Measurements from ENCODE around the gene NRN1L.

The NRN1L gene

DNA sequence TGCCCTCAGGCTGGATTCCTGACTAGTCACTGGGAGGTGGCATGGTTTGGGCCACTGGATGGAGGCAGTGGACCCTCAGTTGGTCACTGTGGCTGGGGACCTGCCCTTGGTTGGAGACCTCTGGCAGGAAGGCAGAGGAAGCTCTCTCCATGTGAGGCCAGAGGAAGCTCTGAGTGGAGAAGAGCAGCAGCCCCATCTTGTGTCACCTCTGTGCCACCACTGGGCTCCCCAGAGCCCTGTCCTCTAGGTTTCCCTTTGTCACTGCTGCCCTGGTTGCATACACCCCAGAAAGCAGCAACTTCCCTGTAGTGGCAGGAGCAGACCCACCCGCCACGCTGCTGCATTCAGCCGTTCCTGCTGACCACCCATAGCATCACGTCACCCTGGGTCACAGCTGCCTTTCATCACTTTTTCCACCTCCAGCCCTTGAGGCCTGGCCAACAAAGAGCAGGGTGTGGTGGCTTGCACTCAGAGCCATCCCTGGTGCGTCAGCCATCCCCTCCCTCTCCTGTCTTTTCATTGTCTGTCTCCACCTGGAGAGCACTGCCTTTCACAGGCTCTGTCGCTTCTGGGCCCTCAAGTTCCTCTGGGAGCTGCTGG, 35.0 kb downstream of the NRN1L start:
- DNase-seq: no peak

- no peak for DNase-seq
Measured at GRCh38 chr16:67922221-67922620, 37.5 kb downstream of the NRN1L start.

DNA sequence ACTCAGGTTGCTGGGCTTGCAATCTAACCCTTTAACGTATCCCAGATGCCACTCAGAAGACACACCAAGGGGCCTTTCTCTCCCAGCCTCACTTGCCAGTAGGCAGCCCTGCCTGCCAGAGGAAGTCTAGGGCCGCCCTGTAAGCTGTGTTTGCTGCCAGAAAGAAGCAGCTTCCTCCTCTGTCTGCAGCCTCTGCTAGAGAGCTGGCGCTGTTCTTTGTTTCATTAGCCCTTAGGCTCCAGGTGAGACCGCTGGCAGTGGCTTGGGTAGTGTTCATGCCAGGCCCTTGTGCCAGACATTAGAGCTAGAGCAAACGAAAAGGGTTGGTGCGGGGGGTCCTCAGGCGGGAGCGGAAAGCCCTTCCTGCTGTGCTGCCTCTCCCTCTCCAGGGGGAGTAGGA, 38.1 kb downstream of the NRN1L start:
- no peak for DNase-seq

GRCh38 chr16:67923414-67924116, 38.9 kb downstream of the NRN1L start:
- DNase-seq: no peak

DNA sequence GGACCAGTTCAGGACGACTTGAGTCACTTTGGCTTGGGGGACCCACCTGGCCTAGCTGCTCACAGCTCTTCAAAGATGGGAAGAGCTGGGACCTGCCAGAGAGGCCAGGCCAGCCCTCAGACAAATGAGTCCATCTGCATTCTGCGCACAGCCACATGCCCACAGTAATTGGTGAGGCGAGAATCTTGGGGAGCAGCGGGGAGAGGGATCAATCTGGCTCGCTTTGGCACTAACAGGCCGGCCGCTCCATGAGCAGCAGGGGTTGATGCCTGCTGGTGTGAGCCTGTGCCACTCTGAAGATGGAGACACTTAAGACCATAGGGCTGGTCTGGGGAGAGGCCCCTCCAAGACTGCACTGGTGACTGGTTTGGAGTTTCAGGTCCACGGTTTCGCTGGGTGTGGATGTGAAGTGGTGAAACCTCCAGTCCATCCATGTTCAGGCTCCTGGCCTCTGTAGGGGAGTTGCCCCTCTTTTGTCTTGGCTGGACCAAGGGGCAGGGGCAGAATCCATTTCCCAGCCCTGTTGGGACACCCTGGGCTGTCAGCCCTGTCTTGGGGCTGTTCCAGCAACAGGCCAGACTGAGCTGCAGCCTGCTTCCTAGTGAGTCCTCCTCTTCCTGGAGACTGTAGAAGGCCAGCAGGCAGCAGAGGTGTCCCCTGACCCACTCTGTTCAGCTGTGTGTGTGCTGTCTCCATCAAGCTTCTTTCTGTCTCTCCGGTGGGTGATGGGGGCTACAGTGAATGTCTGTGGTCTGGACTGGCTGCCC, 39.6 kb downstream of the NRN1L start:
- no peak for DNase-seq

DNA sequence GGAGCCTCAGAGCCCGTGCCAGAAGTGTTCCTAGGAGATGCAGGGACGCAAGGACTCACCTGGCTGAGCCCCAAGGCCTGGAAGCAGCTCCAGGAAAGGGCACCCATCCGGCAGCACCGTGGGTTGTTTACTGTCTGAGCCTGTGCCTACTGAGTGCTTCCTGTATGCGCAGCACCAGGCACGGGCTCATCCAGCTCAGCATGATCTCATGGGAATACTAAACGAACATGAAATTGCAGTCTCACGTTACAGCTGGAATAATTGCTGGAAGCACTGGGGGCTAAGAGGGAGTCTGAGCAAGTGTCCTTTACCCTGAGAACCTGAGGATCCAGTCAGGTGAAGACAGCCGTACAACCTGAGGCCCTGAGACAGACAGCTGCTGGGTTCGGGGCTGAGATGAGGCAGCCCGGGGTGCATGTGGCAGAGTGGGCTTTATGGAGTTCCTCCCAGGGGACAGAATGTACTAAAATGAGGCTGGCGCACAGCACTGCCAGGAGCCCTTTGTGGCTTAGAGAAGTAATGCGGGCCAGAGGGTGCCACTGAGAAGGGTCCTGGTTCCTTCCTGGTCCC, 41.6 kb downstream of the NRN1L start:
- DNase-seq: no peak

DNA sequence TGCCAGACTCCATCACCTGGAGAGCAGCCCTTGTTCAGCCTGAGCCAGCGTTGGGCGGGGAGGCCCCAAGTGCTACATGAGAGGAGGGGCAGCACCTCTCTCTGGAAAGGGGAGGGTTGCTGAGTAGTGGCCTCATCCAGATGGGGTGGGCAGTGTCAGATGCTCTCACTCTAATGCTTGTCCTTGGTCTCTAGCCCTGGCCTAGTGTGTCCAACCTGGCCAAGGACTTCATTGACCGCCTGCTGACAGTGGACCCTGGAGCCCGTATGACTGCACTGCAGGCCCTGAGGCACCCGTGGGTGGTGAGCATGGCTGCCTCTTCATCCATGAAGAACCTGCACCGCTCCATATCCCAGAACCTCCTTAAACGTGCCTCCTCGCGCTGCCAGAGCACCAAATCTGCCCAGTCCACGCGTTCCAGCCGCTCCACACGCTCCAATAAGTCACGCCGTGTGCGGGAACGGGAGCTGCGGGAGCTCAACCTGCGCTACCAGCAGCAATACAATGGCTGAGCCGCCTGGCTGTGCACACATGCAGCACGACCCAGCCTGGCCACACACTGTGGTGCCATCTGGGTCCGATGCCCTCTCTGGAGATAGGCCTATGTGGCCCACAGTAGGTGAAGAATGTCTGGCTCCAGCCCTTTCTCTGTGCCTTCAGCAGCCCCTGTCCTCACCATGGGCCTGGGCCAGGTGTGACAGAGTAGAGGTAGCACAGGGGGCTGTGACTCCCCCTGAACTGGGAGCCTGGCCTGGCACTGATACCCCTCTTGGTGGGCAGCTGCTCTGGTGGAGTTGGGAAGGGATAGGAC, 42.7 kb downstream of the NRN1L start:
- DNase-seq: no peak

DNA sequence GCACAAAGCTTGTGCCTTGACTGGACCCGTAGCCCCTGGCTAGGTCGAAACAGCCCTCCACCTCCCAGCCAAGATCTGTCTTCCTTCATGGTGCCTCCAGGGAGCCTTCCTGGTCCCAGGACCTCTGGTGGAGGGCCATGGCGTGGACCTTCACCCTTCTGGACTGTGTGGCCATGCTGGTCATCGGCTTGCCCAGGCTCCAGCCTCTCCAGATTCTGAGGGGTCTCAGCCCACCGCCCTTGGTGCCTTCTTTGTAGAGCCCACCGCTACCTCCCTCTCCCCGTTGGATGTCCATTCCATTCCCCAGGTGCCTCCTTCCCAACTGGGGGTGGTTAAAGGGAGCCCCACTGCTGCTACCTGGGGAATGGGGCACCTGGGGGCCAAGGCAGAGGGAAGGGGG, 43.5 kb downstream of the NRN1L start:
- DNase-seq: no peak

DNA sequence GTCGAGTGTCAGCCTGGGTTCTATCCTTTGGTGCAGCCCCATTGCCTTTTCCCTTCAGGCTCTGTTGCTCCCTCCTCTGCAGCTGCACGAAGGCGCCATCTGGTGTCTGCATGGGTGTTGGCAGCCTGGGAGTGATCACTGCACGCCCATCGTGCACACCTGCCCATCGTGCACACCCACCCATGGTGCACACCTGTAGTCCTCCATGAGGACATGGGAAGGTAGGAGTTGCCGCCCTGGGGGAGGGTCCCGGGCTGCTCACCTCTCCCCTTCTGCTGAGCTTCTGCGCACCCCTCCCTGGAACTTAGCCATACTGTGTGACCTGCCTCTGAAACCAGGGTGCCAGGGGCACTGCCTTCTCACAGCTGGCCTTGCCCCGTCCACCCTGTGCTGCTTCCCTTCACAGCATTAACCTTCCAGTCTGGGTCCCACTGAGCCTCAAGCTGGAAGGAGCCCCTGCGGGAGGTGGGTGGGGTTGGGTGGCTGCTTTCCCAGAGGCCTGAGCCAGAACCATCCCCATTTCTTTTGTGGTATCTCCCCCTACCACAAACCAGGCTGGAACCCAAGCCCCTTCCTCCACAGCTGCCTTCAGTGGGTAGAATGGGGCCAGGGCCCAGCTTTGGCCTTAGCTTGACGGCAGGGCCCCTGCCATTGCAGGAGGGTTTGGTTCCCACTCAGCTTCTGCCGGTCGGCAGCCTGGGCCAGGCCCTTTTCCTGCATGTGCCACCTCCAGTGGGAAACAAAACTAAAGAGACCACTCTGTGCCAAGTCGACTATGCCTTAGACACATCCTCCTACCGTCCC, 44.1 kb downstream of the NRN1L start:
- DNase-seq: peak; percentile 77

- no peak for DNase-seq
Measured at GRCh38 chr16:67930191-67930590, 45.5 kb downstream of the NRN1L start.

- no peak for DNase-seq
Measured at GRCh38 chr16:67930678-67931211, 46.1 kb downstream of the NRN1L start.

GRCh38 chr16:67931712-67932461, 47.2 kb downstream of the NRN1L start, which contains the start of gene CTRL:
Gene CTRL, minus strand, starts transcription at chr16:67931862. Its CDS starts 10 bp downstream, at chr16:67931852.
- no peak for DNase-seq

GRCh38 chr16:67932462-67932840, 47.8 kb downstream of the NRN1L start:
- DNase-seq: no peak

- no peak for DNase-seq
Measured at GRCh38 chr16:67933805-67934204, 49.1 kb downstream of the NRN1L start.

DNA sequence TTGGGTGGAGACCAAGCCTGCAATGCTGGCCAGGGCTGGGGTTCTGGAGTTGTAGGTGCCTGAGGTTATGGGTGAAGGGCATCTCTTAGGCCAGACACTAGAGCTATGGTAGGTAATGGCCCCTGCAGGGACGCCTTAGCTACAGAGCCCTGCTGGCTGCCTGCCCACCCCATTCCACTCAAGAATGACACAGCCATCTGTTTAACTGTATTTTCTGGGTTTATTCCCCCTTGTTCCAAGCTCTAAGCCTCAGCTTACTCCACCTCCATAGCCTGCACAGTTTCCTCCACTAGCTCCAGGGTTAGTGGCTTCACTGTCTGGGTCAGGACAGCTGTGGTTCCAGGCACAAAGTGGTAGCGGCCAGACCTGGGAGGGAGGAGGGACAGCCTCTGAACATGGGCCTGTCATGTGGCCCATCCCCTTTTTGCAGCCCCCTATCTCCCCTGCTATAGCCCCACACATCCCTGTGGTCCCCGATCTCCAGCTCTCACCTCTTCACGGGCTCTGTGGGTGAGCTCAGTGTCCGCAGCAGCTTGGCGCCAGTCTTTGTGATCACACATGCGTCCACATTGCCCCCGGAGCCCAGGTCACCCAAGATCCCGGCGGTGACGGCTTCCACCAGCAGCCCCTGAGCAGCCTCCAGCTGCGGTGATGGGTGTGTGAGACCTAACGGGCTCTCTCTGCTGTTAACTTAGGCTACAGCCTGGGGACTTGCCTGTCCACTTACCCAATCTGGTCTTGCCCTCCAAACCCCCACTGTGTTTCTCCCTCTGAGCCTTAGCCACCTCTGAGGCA, 49.8 kb downstream of the NRN1L start:
- no peak for DNase-seq

- no peak for DNase-seq
Measured at GRCh38 chr16:67935101-67935401, 50.4 kb downstream of the NRN1L start.

DNA sequence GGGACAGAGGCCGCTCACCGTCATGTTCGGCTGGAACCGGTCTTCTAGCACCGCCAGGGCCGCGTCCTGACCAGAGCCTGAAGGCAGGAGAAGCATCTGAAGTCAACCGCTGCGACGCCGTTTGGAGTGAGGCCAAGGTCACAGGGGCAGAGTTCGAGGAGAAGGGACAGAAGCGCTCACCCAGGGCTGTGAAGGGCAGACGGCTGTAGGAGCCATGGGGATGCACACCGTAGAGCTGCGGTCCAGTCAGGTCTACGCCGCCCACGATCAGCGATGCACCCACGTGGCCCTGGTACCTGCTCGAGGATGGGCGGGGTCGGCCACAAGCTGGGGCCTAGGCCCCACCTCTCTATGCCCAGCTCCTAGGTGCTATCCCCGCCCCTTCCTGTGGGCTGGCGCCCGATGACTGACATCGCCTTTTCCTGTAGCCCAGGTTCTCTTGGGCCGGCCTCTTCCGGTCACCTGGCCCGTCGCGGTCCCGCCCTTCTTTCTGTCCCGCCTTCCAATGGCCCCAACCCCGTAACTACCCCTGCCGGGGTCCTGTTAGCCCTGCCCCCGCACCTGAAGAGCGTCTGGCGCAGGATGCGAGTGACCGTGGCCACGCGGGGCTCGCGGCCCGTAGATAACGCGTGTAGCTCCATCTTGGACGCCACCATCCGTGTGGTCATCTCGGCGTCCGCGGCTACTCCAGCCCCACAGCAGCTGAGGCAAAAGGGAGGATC, 50.9 kb downstream of the NRN1L start:
- DNase-seq: peak; percentile 95
